Panc1 (cell line): ENCODE measurements around the gene INVS. TPM values are rescaled to one million over a fixed set of nuclear protein-coding genes. Genes with fewer than 3 reads are reported as not detected.

Experiments
- ATAC-seq: fragments of 200-7000 bp; cut with Tn5 transposase; 2 replicates; pipeline ENCODE4 v1.9.1; 2020; ENCODE audit warnings: mild to moderate bottlenecking, moderate library complexity
- BruUV-seq: library from RNA; stranded (reverse); fragments of 400-500 nt; replicated peaks from 2 replicates; lab custom pipeline; 2021; lab: Mats Ljungman, UMichigan
- CTCF ChIA-PET: fragments of 300-600 bp; sonication (Branson Sonifier 250); formaldehyde crosslinking; loops from one replicate; lab custom pipeline; 2022; ENCODE audit warnings: antibody characterized with exemption; lab: Charles Lee
- POLR2A ChIA-PET: fragments of 300-600 bp; sonication (Branson Sonifier 250); formaldehyde crosslinking; loops from one replicate; lab custom pipeline; 2022; ENCODE audit warnings: antibody characterized with exemption; lab: Charles Lee
- DNase-seq: peaks from one replicate; pipeline ENCODE4 v3.0.0-alpha.2; 2010; ENCODE audit warnings: low read depth, low spot score
- H3K27ac ChIP-seq: 2 replicates; pipeline ENCODE4 v1.5.1; 2011; ENCODE audit warnings: mild to moderate bottlenecking, low read length, inconsistent platforms
- H3K27me3 ChIP-seq: fragments of 200-500 bp; sonication (Bioruptor generic); 2 replicates; pipeline ENCODE4 v1.6.0; 2014; ENCODE audit warnings: low read length, inconsistent platforms; ENCODE audit not compliant: control insufficient read depth, insufficient read depth
- H3K36me3 ChIP-seq: fragments of 200-500 bp; sonication (Bioruptor generic); 2 replicates; pipeline ENCODE4 v1.5.1; 2014; ENCODE audit warnings: inconsistent platforms, mild to moderate bottlenecking, low read length, moderate library complexity; ENCODE audit not compliant: control insufficient read depth, insufficient read depth
- H3K4me1 ChIP-seq: 2 replicates; pipeline ENCODE4 v1.5.1; 2011; ENCODE audit warnings: inconsistent platforms, mild to moderate bottlenecking, low read length, moderate library complexity; ENCODE audit not compliant: control insufficient read depth, insufficient read depth
- H3K4me3 ChIP-seq, 2 experiments: 2 replicates each; pipeline ENCODE4 v1.5.1; 2011 to 2012; ENCODE audit warnings: low read depth in 2 of 2, low read length in 2 of 2, mild to moderate bottlenecking in 2 of 2, inconsistent platforms in 1 of 2, moderate library complexity in 1 of 2
- H3K9me3 ChIP-seq: fragments of 200-500 bp; sonication (Bioruptor generic); 2 replicates; pipeline ENCODE4 v1.5.1; 2014; ENCODE audit warnings: low read depth, mild to moderate bottlenecking, inconsistent platforms, low read length, moderate library complexity; ENCODE audit not compliant: control insufficient read depth, insufficient read depth
- CTCF ChIP-seq: fragments of 450-650 bp; IDR thresholded peaks from 2 replicates; pipeline ENCODE4 v1.5.1; 2017; ENCODE audit warnings: mild to moderate bottlenecking
- POLR2AphosphoS5 ChIP-seq: IDR thresholded peaks from 2 replicates; pipeline ENCODE4 v1.6.1; 2012; ENCODE audit warnings: mild to moderate bottlenecking, low read depth, low read length, moderate library complexity
- REST ChIP-seq, 2 experiments: IDR thresholded peaks; 2 replicates each; pipeline ENCODE4 v1.6.1; 2011 to 2012; ENCODE audit warnings: low read depth in 2 of 2, control low read depth in 1 of 2, low read length in 1 of 2, mild to moderate bottlenecking in 1 of 2, moderate library complexity in 1 of 2; ENCODE audit not compliant: insufficient read depth in 1 of 2
- SIN3A ChIP-seq: IDR thresholded peaks from 2 replicates; pipeline ENCODE4 v1.6.1; 2012; ENCODE audit warnings: low read depth, mild to moderate bottlenecking, low read length, moderate library complexity, borderline replicate concordance; ENCODE audit not compliant: insufficient read depth
- TCF7L2 ChIP-seq: IDR thresholded peaks from 2 replicates; pipeline ENCODE4 v1.6.1; 2011; ENCODE audit warnings: mild to moderate bottlenecking, low read depth, low read length, inconsistent platforms
- in situ Hi-C: cut with HindIII; loops from 2 replicates; pipeline ENCODE4 v1.10.0; 2016; ENCODE audit warnings: low sequenced_read_pairs, low pct_unique_long_range_greater_than_20kb
- intact Hi-C: fragments of 100-400 bp; cut with micrococcal nuclease; formaldehyde crosslinking; loops from one replicate; pipeline ENCODE4 v1.10.0; 2022; ENCODE audit not compliant: unreplicated experiment
- total RNA-seq: library from RNA; stranded (reverse); gene quantifications from one replicate; pipeline ENCODE4 v1.2.1, GENCODE V29; 2021; ENCODE audit not compliant: unreplicated experiment

Gene INVS
- total RNA-seq, 1 experiment from 2014 or later: 8.2 TPM

- DNase-seq (no peak), ATAC-seq (no peak)
- Histone ChIP-seq H3K4me1 (no peaks in the 10 kb centered on the region), H3K9me3 (no peaks in the 10 kb centered on the region), H3K27me3 (no peaks in the 10 kb centered on the region), H3K4me3 (no peak overlapping the region), H3K27ac (no peak overlapping the region), H3K36me3 (no peaks in the 10 kb centered on the region)
- intact Hi-C loops: no loop called here
- in situ Hi-C loops: no loop called here
- BruUV-seq: no TSS peak
- TF ChIP-seq CTCF: no peak
- TF ChIP-seq REST (IDR thresholded peaks at IDR 0.05; ENCODE audit: insufficient read depth in 1 of 2, low read depth in 2 of 2, low read length in 1 of 2): no peak
- no peak for TF ChIP-seq TCF7L2
- no peak for TF ChIP-seq SIN3A
- TF ChIP-seq POLR2AphosphoS5: no peak
- ChIA-PET POLR2A (no interaction called here), CTCF (no interaction called here)
Observed at GRCh38 chr9:100267211-100267610, 168.2 kb downstream of the INVS start.

GRCh38 chr9:100268271-100268670 is 169.2 kb downstream of the INVS start:
- no peaks in the 10 kb centered on the region for H3K27me3 ChIP-seq
- H3K27ac ChIP-seq: no peak overlapping the region
- in situ Hi-C loops: no loop called here
- DNase-seq (no peak), ATAC-seq (no peak)
- CTCF ChIA-PET: no interaction called here
- POLR2A ChIA-PET: no interaction called here
- H3K4me1 ChIP-seq: no peaks in the 10 kb centered on the region
- no TSS peak for BruUV-seq
- no peaks in the 10 kb centered on the region for H3K9me3 ChIP-seq
- no peaks in the 10 kb centered on the region; the same call in 1 of the 2 replicates for H3K36me3 ChIP-seq
- TF ChIP-seq TCF7L2: no peak
- no peak for TF ChIP-seq REST (IDR thresholded peaks at IDR 0.05; ENCODE audit: insufficient read depth in 1 of 2, low read depth in 2 of 2, low read length in 1 of 2)
- no peak for TF ChIP-seq POLR2AphosphoS5
- no peak for TF ChIP-seq CTCF
- no peak for TF ChIP-seq SIN3A
- no peak overlapping the region for H3K4me3 ChIP-seq
- intact Hi-C loops: no loop called here
